ENCODE data around the gene BPHL. TPM values are rescaled to one million over a fixed set of nuclear protein-coding genes. Genes with fewer than 3 reads are reported as not detected.

BPHL gene
- total and polyA plus RNA-seq, 10 of the 15 experiments (the other 5 are each of a cell fraction or from before 2014, with no cell fraction given): 8.0 to 17.8 (median 12.4) TPM

GRCh38 chr6:3118353-3119039 is at the start of gene BPHL (continued):
- TF ChIP-seq NFYB (IDR thresholded peaks at IDR 0.05; ENCODE audit: insufficient read depth, low read depth, low read length): no peak
- TF ChIP-seq TCF3 (IDR thresholded peaks at IDR 0.05; ENCODE audit: borderline replicate concordance, insufficient read depth, low read depth, low read length): no peak
- 0 out of 2 replicates have a peak, but pooled peaks have one; percentile 40 for TF ChIP-seq BCLAF1 (IDR thresholded peaks at IDR 0.05)
- TF ChIP-seq HDAC6 (IDR thresholded peaks at IDR 0.05; ENCODE audit: unreplicated experiment): peak; percentile 34
- TF ChIP-seq HDGF (IDR thresholded peaks at IDR 0.05): peak; percentile 99
- no peak for TF ChIP-seq EZH2 (IDR thresholded peaks at IDR 0.05; ENCODE audit: borderline replicate concordance, control insufficient read depth, low read depth, low read length)
- TF ChIP-seq PAX8 (IDR thresholded peaks at IDR 0.05): no peak
- no peak for TF ChIP-seq MEF2B (IDR thresholded peaks at IDR 0.05; ENCODE audit: partially characterized antibody, poor library complexity, severe bottlenecking)
- no peak for TF ChIP-seq RAD51 (IDR thresholded peaks at IDR 0.05)
- no peak for TF ChIP-seq PKNOX1 (IDR thresholded peaks at IDR 0.05)
- TF ChIP-seq MXI1 (IDR thresholded peaks at IDR 0.05; ENCODE audit: low read depth, low read length): peak; percentile 25; the same call in 1 of the 2 replicates
- no peak for TF ChIP-seq CBX3 (IDR thresholded peaks at IDR 0.05; ENCODE audit: borderline replicate concordance, low read depth)
- peak; percentile 77; the same call in 1 of the 2 replicates for TF ChIP-seq SMARCA5 (IDR thresholded peaks at IDR 0.05)
- no peak for TF ChIP-seq CEBPZ (IDR thresholded peaks at IDR 0.05; ENCODE audit: low read depth, low read length)
- peak; percentile 83 for TF ChIP-seq BACH1 (IDR thresholded peaks at IDR 0.05; ENCODE audit: borderline replicate concordance)
- TF ChIP-seq RAD21 (IDR thresholded peaks at IDR 0.05; ENCODE audit: insufficient read depth, low read depth, low read length): no peak
- peak; percentile 90 for TF ChIP-seq POLR2A (IDR thresholded peaks at IDR 0.05; ENCODE audit: low read depth, low read length)
- no peak for TF ChIP-seq WRNIP1 (IDR thresholded peaks at IDR 0.05; ENCODE audit: borderline replicate concordance, low read depth, low read length)
- TF ChIP-seq MYC (IDR thresholded peaks at IDR 0.05; ENCODE audit: insufficient read depth, insufficient read length, insufficient replicate concordance, low read length, severe bottlenecking): no peak
- TF ChIP-seq FOS (IDR thresholded peaks at IDR 0.05; ENCODE audit: borderline replicate concordance, extremely low read depth, insufficient read length): no peak
